Endothelial cell of umbilical vein (primary cell): Measurements from ENCODE around the gene NGRN. TPM values are rescaled to one million over a fixed set of nuclear protein-coding genes. Genes with fewer than 3 reads are reported as not detected.

Experiments
- BruUV-seq: library from RNA; stranded (reverse); fragments of 400-500 nt; replicated peaks from 2 replicates; lab custom pipeline; 2021; lab: Mats Ljungman, UMichigan
- CTCF ChIA-PET: fragments of 300-600, 350-600 bp; sonication (Branson Sonifier 250); formaldehyde crosslinking; loops from one replicate; lab custom pipeline; 2021; ENCODE audit warnings: antibody characterized with exemption, inconsistent platforms; lab: Charles Lee
- POLR2A ChIA-PET: fragments of 300-600, 350-600 bp; sonication (Branson Sonifier 250); formaldehyde crosslinking; loops from one replicate; lab custom pipeline; 2021; ENCODE audit warnings: antibody characterized with exemption, inconsistent platforms; lab: Charles Lee
- DNase-seq: peaks from one replicate; pipeline ENCODE4 v3.0.0-alpha.2; 2011; ENCODE audit warnings: low read depth, low spot score
- FAIRE-seq: peaks from 2 replicates; lab custom pipeline; 2011; peaks lifted over from hg19 to GRCh38; lab: Jason Lieb, UNC
- H2AFZ ChIP-seq: 2 replicates; pipeline ENCODE4 v1.6.0; 2012; ENCODE audit warnings: low read depth, low read length, control low read depth, inconsistent platforms
- H3K27ac ChIP-seq: 2 replicates; pipeline ENCODE4 v1.5.1; 2011; ENCODE audit warnings: low read depth, mild to moderate bottlenecking, control low read depth, low read length, moderate library complexity; ENCODE audit not compliant: insufficient read depth
- H3K27me3 ChIP-seq, 2 experiments: 2 replicates each; pipeline versions ENCODE4 v1.6.0 to v1.6.1; 2011; ENCODE audit warnings: low read length in 2 of 2, mixed read lengths in 1 of 2; ENCODE audit not compliant: control insufficient read depth in 2 of 2, insufficient read depth in 2 of 2
- H3K36me3 ChIP-seq, 2 experiments: 2 replicates in 1 of 2; 3 replicates in 1 of 2; pipeline ENCODE4 v1.5.1; 2011; ENCODE audit warnings: low read length in 2 of 2, mild to moderate bottlenecking in 1 of 2, moderate library complexity in 1 of 2; ENCODE audit not compliant: control insufficient read depth in 2 of 2, insufficient read depth in 2 of 2; ENCODE audit errors: extremely low read depth in 1 of 2
- H3K4me1 ChIP-seq: 3 replicates; pipeline ENCODE4 v1.5.1; 2011; ENCODE audit warnings: mild to moderate bottlenecking, low read length; ENCODE audit not compliant: control insufficient read depth, insufficient read depth; ENCODE audit errors: extremely low read depth
- H3K4me2 ChIP-seq: 2 replicates; pipeline ENCODE4 v1.6.1; 2011; ENCODE audit warnings: low read length, control low read depth, mixed read lengths; ENCODE audit not compliant: insufficient read depth
- H3K4me3 ChIP-seq, 3 experiments: fragments of 200-600 bp in 1 of 3; sonication (generic), shearing (Covaris generic) in 1 of 3; replicated peaks in 1 of 3; 2 replicates each; pipeline ENCODE4 v1.5.1; 2011 to 2016; ENCODE audit warnings: control low read depth in 3 of 3, low read length in 3 of 3, mild to moderate bottlenecking in 2 of 3, inconsistent platforms in 1 of 3, low read depth in 1 of 3, moderate library complexity in 1 of 3; ENCODE audit not compliant: insufficient read depth in 1 of 3
- H3K79me2 ChIP-seq: 2 replicates; pipeline ENCODE4 v1.6.0; 2012; ENCODE audit warnings: low read length, inconsistent platforms; ENCODE audit not compliant: control insufficient read depth, insufficient read depth
- H3K9ac ChIP-seq: replicated peaks from 2 replicates; pipeline ENCODE3; 2011; ENCODE audit warnings: low read length, control low read depth; ENCODE audit not compliant: insufficient read depth; ENCODE audit errors: extremely low read depth
- H3K9me1 ChIP-seq: replicated peaks from 3 replicates; pipeline ENCODE4 v1.6.0; 2011; ENCODE audit warnings: mild to moderate bottlenecking, low read length; ENCODE audit not compliant: control insufficient read depth, insufficient read depth; ENCODE audit errors: extremely low read depth
- H3K9me3 ChIP-seq: replicated peaks from 2 replicates; pipeline ENCODE4 v1.5.1; 2012; ENCODE audit warnings: low read length, inconsistent platforms; ENCODE audit not compliant: control insufficient read depth, insufficient read depth
- H4K20me1 ChIP-seq: replicated peaks from 2 replicates; pipeline ENCODE3; 2011; ENCODE audit warnings: mild to moderate bottlenecking, low read length; ENCODE audit not compliant: control insufficient read depth, insufficient read depth; ENCODE audit errors: extremely low read depth
- CTCF ChIP-seq, 2 donors: IDR thresholded peaks; 1 replicate in 1 of 2; 2 replicates in 1 of 2; pipeline ENCODE4 v1.5.1; 2011; ENCODE audit warnings: low read length in 2 of 2, mild to moderate bottlenecking in 2 of 2, moderate library complexity in 2 of 2, control low read depth in 1 of 2, inconsistent platforms in 1 of 2, low read depth in 1 of 2; ENCODE audit not compliant: insufficient read depth in 1 of 2; ENCODE audit errors: extremely low read depth in 1 of 2
- EZH2 ChIP-seq: IDR thresholded peaks from 2 replicates; pipeline ENCODE4 v1.6.1; 2012; ENCODE audit warnings: borderline replicate concordance, low read depth, mild to moderate bottlenecking, moderate library complexity, low read length, inconsistent platforms; ENCODE audit not compliant: severe bottlenecking
- FOS ChIP-seq: IDR thresholded peaks from 2 replicates; pipeline ENCODE4 v1.6.1; 2011; ENCODE audit warnings: mild to moderate bottlenecking, low read length, moderate library complexity, borderline replicate concordance; ENCODE audit not compliant: insufficient read depth
- GATA2 ChIP-seq: IDR thresholded peaks from 2 replicates; pipeline ENCODE4 v1.7.0; 2011; ENCODE audit warnings: low read depth, mild to moderate bottlenecking, moderate library complexity, mixed read lengths, low read length; ENCODE audit not compliant: insufficient read length, insufficient read depth
- JUN ChIP-seq: IDR thresholded peaks from 2 replicates; pipeline ENCODE4 v1.6.1; 2011; ENCODE audit warnings: borderline replicate concordance, low read depth; ENCODE audit not compliant: insufficient read length, insufficient read depth
- MAX ChIP-seq: IDR thresholded peaks from 2 replicates; pipeline ENCODE4 v1.6.1; 2011; ENCODE audit not compliant: insufficient read depth, insufficient read length
- MYC ChIP-seq: IDR thresholded peaks from one replicate; pipeline ENCODE4 v1.6.1; 2011; ENCODE audit warnings: mild to moderate bottlenecking, low read depth, low read length
- POLR2A ChIP-seq: IDR thresholded peaks from 2 replicates; pipeline ENCODE4 v1.6.1; 2012; ENCODE audit warnings: low read depth, mild to moderate bottlenecking, control low read depth, low read length
- dilution Hi-C: fragments of 300-500 bp; cut with MboI; formaldehyde crosslinking; loops from one replicate; pipeline ENCODE4 v1.15.0; 2019; ENCODE audit warnings: low sequenced_read_pairs; ENCODE audit not compliant: extremely low pct_ligation_motif_present
- intact Hi-C: fragments of 100-400 bp; cut with micrococcal nuclease; formaldehyde crosslinking; loops from one replicate; pipeline ENCODE4 v1.10.0; 2022
- polyA plus RNA-seq, 4 experiments: library from polyadenylated mRNA; depleted of rRNA in 3 of 4; stranded (reverse) in 3 of 4; unstranded in 1 of 4; fragments of >200 nt; gene quantifications; 2 replicates each; pipeline versions ENCODE4 v1.2.1 to v1.2.3, GENCODE V29; 2011 to 2012; ENCODE audit warnings: missing spikeins in 1 of 4
- total RNA-seq: library from RNA; stranded (reverse); gene quantifications from 2 replicates; pipeline ENCODE4 v1.2.3, GENCODE V29; 2021

NGRN gene
- total and polyA plus RNA-seq, 2 donors (not counting 3 experiments of a cell fraction or from before 2014, with no cell fraction given), result 28.9 to 56.5 TPM

- POLR2A ChIA-PET, result no interaction called here
- H3K4me3 ChIP-seq, result no peak overlapping the region
- no peak overlapping the region for H3K27ac ChIP-seq
- H3K27me3 ChIP-seq, result no peaks in the 10 kb centered on the region
- DNase-seq (no peak), FAIRE-seq (no peak)
- no peaks in the 10 kb centered on the region for H3K9me3 ChIP-seq
- no peaks in the 10 kb centered on the region for H3K36me3 ChIP-seq
- no peak overlapping the region for H3K9ac ChIP-seq
- H3K79me2 ChIP-seq, result no peaks in the 10 kb centered on the region
- no peak overlapping the region for H3K4me2 ChIP-seq
- CTCF ChIA-PET, result interaction anchor here (1.2 to 3.1 kb wide), 5 partner anchors 10 to 175 kb away, joined by 3 to 13 read pairs (median 5); no protein-coding TSS in a partner anchor
- peak overlapping the region; percentile 37 for H2AFZ ChIP-seq
- no peaks in the 10 kb centered on the region for H3K4me1 ChIP-seq
- no TSS peak for BruUV-seq
- TF ChIP-seq MYC, result no peak
- no peak for TF ChIP-seq GATA2
- TF ChIP-seq MAX, result no peak
- TF ChIP-seq FOS, result no peak
- TF ChIP-seq POLR2A, result no peak
- TF ChIP-seq JUN, result no peak
- TF ChIP-seq CTCF (IDR thresholded peaks at IDR 0.05; ENCODE audit: extremely low read depth in 1 of 2, insufficient read depth in 1 of 2, low read depth in 1 of 2, low read length in 2 of 2), result no peak
- TF ChIP-seq EZH2, result no peak
- dilution Hi-C loops, result no loop called here
- intact Hi-C loops, result no loop called here
- no peaks in the 10 kb centered on the region for H3K9me1 ChIP-seq
- H4K20me1 ChIP-seq, result no peaks in the 10 kb centered on the region
Observed at GRCh38 chr15:90306560-90306959, 41.1 kb downstream of the NGRN start.
